Esophagus muscularis mucosa (tissue), 3 donors: ENCODE measurements around the gene CNTNAP2.

ENCODE experiments used
- CTCF ChIP-seq, 3 experiments: fragments of 200-600 bp in 2 of 3; fragments of 450-650 bp in 1 of 3; sonication (generic) in 2 of 3; IDR thresholded peaks; one replicate each; pipeline ENCODE4 v1.5.1; 2017 to 2019; ENCODE audit warnings: antibody characterized with exemption in 3 of 3, mild to moderate bottlenecking in 2 of 3, moderate library complexity in 1 of 3
- POLR2A ChIP-seq: fragments of 450-650 bp; IDR thresholded peaks from one replicate; pipeline ENCODE4 v1.6.1; 2017; ENCODE audit warnings: antibody characterized with exemption, moderate library complexity, mild to moderate bottlenecking, low read depth
- POLR2AphosphoS5 ChIP-seq, 2 donors: sonication (generic); formaldehyde crosslinking; IDR thresholded peaks; one replicate each; pipeline ENCODE4 v1.6.1; 2017; ENCODE audit warnings: antibody characterized with exemption in 2 of 2

DNA sequence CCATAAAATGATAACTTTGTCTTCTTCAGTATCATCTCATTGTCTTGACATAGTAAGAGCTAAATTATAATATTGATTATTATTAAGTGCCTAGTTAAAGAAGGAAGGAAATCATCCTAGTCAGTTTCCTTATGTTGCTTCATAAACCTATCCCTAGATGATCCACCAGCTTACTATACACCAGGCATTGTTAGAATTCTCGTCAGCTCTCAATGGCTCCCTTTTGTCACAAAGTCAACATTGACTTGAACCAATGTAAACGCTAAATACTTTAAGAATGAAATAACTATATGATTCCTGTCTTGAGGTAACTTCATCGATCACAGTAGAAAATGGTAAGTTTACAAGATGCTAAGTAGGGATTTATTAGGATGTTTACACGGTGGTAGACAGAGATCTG is 1162.9 kb downstream of the CNTNAP2 start:
- TF ChIP-seq POLR2A, result no peak
- TF ChIP-seq CTCF (IDR thresholded peaks at IDR 0.05), result no peak
- TF ChIP-seq POLR2AphosphoS5 (IDR thresholded peaks at IDR 0.05), result no peak
